Measurements from ENCODE around the gene PVR. TPM values are rescaled to one million over a fixed set of nuclear protein-coding genes. Genes with fewer than 3 reads are reported as not detected.

The PVR gene
- total and polyA plus RNA-seq, 4 donors: 11.4 to 49.0 (median 32.1) TPM

DNA sequence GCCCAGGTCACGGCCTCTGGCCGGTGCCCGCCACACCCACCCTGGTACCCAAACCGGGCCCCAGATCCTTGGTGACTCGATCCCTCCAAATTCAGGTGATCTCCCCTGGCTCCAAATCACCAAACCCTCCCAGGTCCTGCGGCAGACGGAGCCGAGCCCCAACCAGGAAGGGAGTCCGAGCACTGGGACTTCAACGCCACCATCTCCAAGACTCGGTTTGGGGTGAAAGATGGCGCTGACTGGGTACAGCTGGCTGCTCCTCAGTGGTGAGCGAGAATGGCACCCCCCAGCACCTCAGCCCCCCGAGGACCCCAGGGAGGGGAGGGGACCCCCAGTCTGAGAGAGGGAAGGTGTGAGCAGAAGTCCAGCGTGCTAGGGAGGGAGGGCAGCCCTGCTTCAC lies 57.5 kb downstream of the PVR start:
- no peak for DNase-seq (ENCODE audit: low spot score)
- Histone ChIP-seq H3K4me3 (ENCODE audit: low read depth in 1 of 3, low read length in 3 of 3) (no peak overlapping the region), H3K36me3 (ENCODE audit: control insufficient read depth in 4 of 4, insufficient read depth in 3 of 4, low read depth in 1 of 4, low read length in 3 of 4) (no peaks in the 10 kb centered on the region), H3K9me3 (ENCODE audit: control insufficient read depth in 4 of 4, low read length in 3 of 4) (no peaks in the 10 kb centered on the region), H3K27ac (ENCODE audit: low read depth in 1 of 2, low read length in 2 of 2) (no peak overlapping the region), H3K27me3 (ENCODE audit: control insufficient read depth in 4 of 4, insufficient read depth in 4 of 4, low read length in 3 of 4) (no peaks in the 10 kb centered on the region), H3K4me1 (ENCODE audit: control insufficient read depth in 4 of 4, insufficient read depth in 4 of 4, low read length in 3 of 4) (peaks cover 0 to 20% (median 16%) of the 10 kb centered on the region in 4 donors), H3K9ac (ENCODE audit: low read depth in 1 of 2, low read length in 2 of 2) (no peak overlapping the region)
- WGBS: 89% methylated on average over 15 of the region's 15 CpGs
- TF ChIP-seq EGR1 (IDR thresholded peaks at IDR 0.05; ENCODE audit: low read depth in 2 of 2) (no peak), SP1 (IDR thresholded peaks at IDR 0.05) (no peak), GABPA (IDR thresholded peaks at IDR 0.05 in 1 of 2, conservative IDR thresholded peaks at IDR 0.05 in 1 of 2) (no peak), HNF4A (conservative IDR thresholded peaks at IDR 0.05) (no peak), FOXA1 (IDR thresholded peaks at IDR 0.05) (no peak), HNF4G (IDR thresholded peaks at IDR 0.05) (no peak), NR2F2 (IDR thresholded peaks at IDR 0.05) (no peak), JUND (IDR thresholded peaks at IDR 0.05) (no peak), FOXA2 (IDR thresholded peaks at IDR 0.05) (no peak), RXRA (IDR thresholded peaks at IDR 0.05) (no peak), TAF1 (conservative IDR thresholded peaks at IDR 0.05) (no peak)
- TF ChIP-seq, protein P1, sequence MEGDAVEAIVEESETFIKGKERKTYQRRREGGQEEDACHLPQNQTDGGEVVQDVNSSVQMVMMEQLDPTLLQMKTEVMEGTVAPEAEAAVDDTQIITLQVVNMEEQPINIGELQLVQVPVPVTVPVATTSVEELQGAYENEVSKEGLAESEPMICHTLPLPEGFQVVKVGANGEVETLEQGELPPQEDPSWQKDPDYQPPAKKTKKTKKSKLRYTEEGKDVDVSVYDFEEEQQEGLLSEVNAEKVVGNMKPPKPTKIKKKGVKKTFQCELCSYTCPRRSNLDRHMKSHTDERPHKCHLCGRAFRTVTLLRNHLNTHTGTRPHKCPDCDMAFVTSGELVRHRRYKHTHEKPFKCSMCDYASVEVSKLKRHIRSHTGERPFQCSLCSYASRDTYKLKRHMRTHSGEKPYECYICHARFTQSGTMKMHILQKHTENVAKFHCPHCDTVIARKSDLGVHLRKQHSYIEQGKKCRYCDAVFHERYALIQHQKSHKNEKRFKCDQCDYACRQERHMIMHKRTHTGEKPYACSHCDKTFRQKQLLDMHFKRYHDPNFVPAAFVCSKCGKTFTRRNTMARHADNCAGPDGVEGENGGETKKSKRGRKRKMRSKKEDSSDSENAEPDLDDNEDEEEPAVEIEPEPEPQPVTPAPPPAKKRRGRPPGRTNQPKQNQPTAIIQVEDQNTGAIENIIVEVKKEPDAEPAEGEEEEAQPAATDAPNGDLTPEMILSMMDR (IDR thresholded peaks at IDR 0.05; ENCODE audit: low read depth, low read length, missing input control): no peak
- TF ChIP-seq, protein P2, sequence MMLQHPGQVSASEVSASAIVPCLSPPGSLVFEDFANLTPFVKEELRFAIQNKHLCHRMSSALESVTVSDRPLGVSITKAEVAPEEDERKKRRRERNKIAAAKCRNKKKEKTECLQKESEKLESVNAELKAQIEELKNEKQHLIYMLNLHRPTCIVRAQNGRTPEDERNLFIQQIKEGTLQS (IDR thresholded peaks at IDR 0.05): no peak
- TF ChIP-seq, protein P3, sequence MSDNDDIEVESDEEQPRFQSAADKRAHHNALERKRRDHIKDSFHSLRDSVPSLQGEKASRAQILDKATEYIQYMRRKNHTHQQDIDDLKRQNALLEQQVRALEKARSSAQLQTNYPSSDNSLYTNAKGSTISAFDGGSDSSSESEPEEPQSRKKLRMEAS (IDR thresholded peaks at IDR 0.05): no peak
- TF ChIP-seq, protein P4, sequence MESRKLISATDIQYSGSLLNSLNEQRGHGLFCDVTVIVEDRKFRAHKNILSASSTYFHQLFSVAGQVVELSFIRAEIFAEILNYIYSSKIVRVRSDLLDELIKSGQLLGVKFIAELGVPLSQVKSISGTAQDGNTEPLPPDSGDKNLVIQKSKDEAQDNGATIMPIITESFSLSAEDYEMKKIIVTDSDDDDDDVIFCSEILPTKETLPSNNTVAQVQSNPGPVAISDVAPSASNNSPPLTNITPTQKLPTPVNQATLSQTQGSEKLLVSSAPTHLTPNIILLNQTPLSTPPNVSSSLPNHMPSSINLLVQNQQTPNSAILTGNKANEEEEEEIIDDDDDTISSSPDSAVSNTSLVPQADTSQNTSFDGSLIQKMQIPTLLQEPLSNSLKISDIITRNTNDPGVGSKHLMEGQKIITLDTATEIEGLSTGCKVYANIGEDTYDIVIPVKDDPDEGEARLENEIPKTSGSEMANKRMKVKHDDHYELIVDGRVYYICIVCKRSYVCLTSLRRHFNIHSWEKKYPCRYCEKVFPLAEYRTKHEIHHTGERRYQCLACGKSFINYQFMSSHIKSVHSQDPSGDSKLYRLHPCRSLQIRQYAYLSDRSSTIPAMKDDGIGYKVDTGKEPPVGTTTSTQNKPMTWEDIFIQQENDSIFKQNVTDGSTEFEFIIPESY (IDR thresholded peaks at IDR 0.05): no peak
- TF ChIP-seq, protein P5, sequence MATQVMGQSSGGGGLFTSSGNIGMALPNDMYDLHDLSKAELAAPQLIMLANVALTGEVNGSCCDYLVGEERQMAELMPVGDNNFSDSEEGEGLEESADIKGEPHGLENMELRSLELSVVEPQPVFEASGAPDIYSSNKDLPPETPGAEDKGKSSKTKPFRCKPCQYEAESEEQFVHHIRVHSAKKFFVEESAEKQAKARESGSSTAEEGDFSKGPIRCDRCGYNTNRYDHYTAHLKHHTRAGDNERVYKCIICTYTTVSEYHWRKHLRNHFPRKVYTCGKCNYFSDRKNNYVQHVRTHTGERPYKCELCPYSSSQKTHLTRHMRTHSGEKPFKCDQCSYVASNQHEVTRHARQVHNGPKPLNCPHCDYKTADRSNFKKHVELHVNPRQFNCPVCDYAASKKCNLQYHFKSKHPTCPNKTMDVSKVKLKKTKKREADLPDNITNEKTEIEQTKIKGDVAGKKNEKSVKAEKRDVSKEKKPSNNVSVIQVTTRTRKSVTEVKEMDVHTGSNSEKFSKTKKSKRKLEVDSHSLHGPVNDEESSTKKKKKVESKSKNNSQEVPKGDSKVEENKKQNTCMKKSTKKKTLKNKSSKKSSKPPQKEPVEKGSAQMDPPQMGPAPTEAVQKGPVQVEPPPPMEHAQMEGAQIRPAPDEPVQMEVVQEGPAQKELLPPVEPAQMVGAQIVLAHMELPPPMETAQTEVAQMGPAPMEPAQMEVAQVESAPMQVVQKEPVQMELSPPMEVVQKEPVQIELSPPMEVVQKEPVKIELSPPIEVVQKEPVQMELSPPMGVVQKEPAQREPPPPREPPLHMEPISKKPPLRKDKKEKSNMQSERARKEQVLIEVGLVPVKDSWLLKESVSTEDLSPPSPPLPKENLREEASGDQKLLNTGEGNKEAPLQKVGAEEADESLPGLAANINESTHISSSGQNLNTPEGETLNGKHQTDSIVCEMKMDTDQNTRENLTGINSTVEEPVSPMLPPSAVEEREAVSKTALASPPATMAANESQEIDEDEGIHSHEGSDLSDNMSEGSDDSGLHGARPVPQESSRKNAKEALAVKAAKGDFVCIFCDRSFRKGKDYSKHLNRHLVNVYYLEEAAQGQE (IDR thresholded peaks at IDR 0.05): no peak

Data from liver (tissue), 9 donors.